Measurements from ENCODE around the gene ABCD2.

- no peak for TF ChIP-seq POLR2A (IDR thresholded peaks at IDR 0.05; ENCODE audit: low read depth, low read length)
- TF ChIP-seq POLR2AphosphoS5 (IDR thresholded peaks at IDR 0.05; ENCODE audit: low read depth, low read length), result no peak
Measured at GRCh38 chr12:39573971-39574370, 45.6 kb downstream of the ABCD2 start.

All from GM12891 (cell line).